22Rv1 (cell line): ENCODE results near the gene CCDC194.

Source experiments
- ZFX ChIP-seq: fragments of 450-650 bp; IDR thresholded peaks from 2 replicates; pipeline ENCODE4 v1.6.1; 2017; ENCODE audit warnings: antibody characterized with exemption, borderline replicate concordance
- TF ChIP-seq, protein P1 (sequence below): fragments of 450-650 bp; IDR thresholded peaks from 2 replicates; pipeline ENCODE4 v1.5.1; 2017; ENCODE audit warnings: mild to moderate bottlenecking

DNA sequence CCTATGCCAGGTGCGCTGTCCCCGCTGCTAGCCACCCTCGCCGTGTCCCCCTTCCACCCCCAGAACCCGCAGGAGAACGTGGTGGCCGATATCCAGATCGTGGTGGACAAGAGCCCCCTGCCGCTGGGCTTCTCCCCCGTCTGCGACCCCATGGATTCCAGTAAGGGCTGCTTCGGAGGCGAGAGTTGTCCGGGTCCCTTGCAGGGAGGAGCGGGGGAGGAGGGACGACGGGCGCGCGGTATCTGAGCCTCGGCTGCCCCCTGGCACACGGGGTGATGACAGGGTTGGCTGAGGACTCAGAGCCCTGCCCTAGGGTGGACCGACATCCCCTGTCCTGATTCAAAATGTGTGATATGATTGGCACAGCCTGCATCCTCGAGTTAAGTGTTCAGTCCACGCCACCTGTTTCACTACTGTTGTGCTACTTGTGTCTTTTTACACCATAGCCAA lies 26.5 kb upstream of the CCDC194 start:
- TF ChIP-seq, protein P1, sequence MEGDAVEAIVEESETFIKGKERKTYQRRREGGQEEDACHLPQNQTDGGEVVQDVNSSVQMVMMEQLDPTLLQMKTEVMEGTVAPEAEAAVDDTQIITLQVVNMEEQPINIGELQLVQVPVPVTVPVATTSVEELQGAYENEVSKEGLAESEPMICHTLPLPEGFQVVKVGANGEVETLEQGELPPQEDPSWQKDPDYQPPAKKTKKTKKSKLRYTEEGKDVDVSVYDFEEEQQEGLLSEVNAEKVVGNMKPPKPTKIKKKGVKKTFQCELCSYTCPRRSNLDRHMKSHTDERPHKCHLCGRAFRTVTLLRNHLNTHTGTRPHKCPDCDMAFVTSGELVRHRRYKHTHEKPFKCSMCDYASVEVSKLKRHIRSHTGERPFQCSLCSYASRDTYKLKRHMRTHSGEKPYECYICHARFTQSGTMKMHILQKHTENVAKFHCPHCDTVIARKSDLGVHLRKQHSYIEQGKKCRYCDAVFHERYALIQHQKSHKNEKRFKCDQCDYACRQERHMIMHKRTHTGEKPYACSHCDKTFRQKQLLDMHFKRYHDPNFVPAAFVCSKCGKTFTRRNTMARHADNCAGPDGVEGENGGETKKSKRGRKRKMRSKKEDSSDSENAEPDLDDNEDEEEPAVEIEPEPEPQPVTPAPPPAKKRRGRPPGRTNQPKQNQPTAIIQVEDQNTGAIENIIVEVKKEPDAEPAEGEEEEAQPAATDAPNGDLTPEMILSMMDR: peak; percentile 17; the same call in 1 of the 2 replicates
- no peak for TF ChIP-seq ZFX
